Chondrocyte (in vitro differentiated cells): Measurements from ENCODE around the gene LATS1. TPM values are rescaled to one million over a fixed set of nuclear protein-coding genes. Genes with fewer than 3 reads are reported as not detected.

ENCODE experiments used
- DNase-seq: peaks from one replicate; pipeline ENCODE4 v3.0.0; 2021; ENCODE audit warnings: mixed read lengths, low spot score
- H3K27ac Mint-ChIP-seq: one replicate; pipeline ENCODE4 v1.8.0; 2021; ENCODE audit warnings: mild to moderate bottlenecking, moderate library complexity, mixed read lengths; ENCODE audit not compliant: unreplicated experiment
- H3K27me3 Mint-ChIP-seq: 2 replicates; pipeline ENCODE4 v1.8.0; 2021; ENCODE audit warnings: low read depth, mixed read lengths
- H3K36me3 Mint-ChIP-seq: 2 replicates; pipeline ENCODE4 v1.8.0; 2021; ENCODE audit warnings: low read depth, mixed read lengths
- H3K4me1 Mint-ChIP-seq: 2 replicates; pipeline ENCODE4 v1.8.0; 2021; ENCODE audit warnings: low read depth, mild to moderate bottlenecking, mixed read lengths
- H3K4me3 Mint-ChIP-seq: one replicate; pipeline ENCODE4 v1.8.0; 2021; ENCODE audit warnings: mild to moderate bottlenecking, moderate library complexity, mixed read lengths; ENCODE audit not compliant: unreplicated experiment
- H3K9me3 Mint-ChIP-seq: 2 replicates; pipeline ENCODE4 v1.8.0; 2021; ENCODE audit warnings: low read depth, mixed read lengths
- CTCF ChIP-seq: fragments of 200-600 bp; sonication (generic); IDR thresholded peaks from 2 replicates; pipeline ENCODE4 v1.5.0; 2021; ENCODE audit warnings: antibody characterized with exemption, mild to moderate bottlenecking, moderate library complexity
- total RNA-seq: library from RNA; stranded (reverse); gene quantifications from 3 replicates; pipeline ENCODE4 v1.2.1, GENCODE V29; 2021

LATS1 gene
- total RNA-seq, 1 donor from 2014 or later = 32.3 TPM

DNA sequence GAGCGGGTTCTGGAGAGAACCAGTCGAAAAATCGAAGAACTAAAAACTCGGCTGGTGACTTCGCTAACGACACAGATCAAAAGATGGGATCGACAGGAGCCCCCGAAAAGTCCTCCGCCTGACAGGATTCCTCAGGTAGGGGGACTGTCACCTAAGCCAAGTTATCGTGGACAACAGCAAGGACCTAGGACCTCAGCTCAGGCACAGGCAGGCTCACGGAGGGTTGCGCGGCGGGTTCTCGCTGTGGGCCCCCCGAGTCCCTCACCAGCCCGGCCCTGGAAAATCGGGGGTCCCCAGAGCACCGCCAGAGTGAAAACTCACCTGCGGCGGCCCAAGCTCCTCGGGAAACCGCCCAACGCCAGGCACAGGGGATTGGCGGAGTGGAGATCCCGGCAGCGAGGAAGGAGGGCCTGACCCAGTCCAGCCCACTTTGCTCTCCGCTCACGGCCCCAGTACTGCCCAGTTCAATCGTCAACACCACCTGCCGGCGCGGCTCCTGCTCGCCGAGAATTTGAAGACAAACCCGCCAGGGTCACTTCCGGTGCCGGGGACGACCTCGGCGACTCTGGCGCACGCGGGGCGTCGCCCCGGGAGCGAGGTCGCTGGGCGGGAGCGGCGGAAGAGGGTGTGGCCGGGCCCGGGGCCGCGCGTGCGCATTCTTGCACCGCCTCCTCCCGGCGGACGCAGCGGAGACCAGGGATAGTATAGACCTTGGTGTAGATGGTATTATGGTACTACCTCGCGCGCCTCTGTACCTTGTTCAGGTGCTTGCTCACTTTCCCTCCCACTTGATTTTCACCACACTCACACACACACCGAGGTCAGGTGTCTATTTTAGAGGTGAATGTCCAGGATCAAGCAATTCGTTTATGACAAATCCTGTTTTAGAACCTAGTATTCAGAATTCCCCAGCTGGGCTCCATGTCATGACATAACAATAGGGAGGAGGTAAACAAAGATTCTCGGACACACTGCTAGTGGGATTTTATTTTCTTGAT lies 69.5 kb downstream of the LATS1 start, which contains the start of gene KATNA1:
KATNA1 (minus strand) TSS at position 567 of the 998 bp plus-strand sequence. CDS start 10,167 bp downstream, outside the sequence.
- Mint-ChIP-seq H3K27me3 (no peaks in the 10 kb centered on the region), H3K27ac (peak within 1 kb of the TSS; percentile 82), H3K36me3 (no peaks in the 10 kb centered on the region), H3K4me3 (peak within 1 kb of the TSS; percentile 88), H3K9me3 (no peaks in the 10 kb centered on the region), H3K4me1 (peaks cover 23% of the 10 kb centered on the region)
- peak; percentile 18 for TF ChIP-seq CTCF
- DNase-seq = no peak

DNA sequence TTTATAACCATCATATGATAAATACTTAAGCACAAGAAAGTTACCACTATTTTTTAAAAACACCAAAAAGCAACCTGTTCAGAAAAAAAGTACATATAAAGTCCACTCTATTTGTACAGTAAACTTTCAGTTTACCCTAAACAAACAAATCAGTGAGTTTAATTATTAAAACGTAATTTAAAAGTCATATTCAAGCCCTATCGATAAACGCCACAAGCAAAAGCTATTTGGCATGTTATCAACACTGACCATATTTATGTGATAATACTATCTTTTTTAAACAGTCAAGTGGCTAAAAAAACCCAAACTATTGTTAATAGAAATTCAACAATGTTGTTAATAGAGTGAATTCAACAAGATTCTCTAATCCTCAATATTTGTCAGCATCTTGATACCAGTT lies 71.3 kb downstream of the LATS1 start:
- no peak for DNase-seq
- Mint-ChIP-seq H3K36me3 (no peaks in the 10 kb centered on the region), H3K27me3 (no peaks in the 10 kb centered on the region), H3K9me3 (no peaks in the 10 kb centered on the region), H3K4me3 (peak overlapping the region; percentile 4), H3K4me1 (peaks cover 25% of the 10 kb centered on the region), H3K27ac (no peak overlapping the region)
- no peak for TF ChIP-seq CTCF

GRCh38 chr6:149642829-149643580 lies 74.9 kb downstream of the LATS1 start:
- no peak for DNase-seq
- Mint-ChIP-seq H3K27ac (no peak overlapping the region), H3K27me3 (no peaks in the 10 kb centered on the region), H3K4me1 (peaks cover 20% of the 10 kb centered on the region), H3K9me3 (no peaks in the 10 kb centered on the region), H3K36me3 (peaks cover 4% of the 10 kb centered on the region), H3K4me3 (no peak overlapping the region)
- TF ChIP-seq CTCF = no peak

- no peak for DNase-seq
- Mint-ChIP-seq H3K4me1 (no peaks in the 10 kb centered on the region), H3K27me3 (no peaks in the 10 kb centered on the region), H3K27ac (no peak overlapping the region), H3K9me3 (no peaks in the 10 kb centered on the region), H3K36me3 (peaks cover 4% of the 10 kb centered on the region), H3K4me3 (no peak overlapping the region)
- TF ChIP-seq CTCF = no peak
These were observed 81.8 kb downstream of the LATS1 start for GRCh38 chr6:149636124-149636523.

DNA sequence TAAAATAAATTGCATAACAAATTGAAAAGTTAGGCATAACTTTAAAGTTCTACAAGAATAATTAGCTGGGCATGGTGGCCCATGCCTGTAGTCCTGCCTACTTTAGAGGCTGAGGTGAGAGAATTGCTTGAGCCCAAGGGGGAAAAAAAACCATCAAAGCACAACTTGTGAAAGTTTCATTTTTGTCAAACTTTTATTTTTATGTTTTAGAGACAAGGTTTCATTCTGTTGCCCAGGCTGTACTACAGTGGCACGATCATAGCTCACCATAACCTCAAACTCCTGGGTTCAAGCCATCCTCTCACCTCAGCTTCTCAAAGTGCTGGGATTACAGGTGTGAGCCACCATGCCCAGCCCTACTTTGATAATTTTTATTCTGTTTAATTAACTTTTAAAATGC lies 83.6 kb downstream of the LATS1 start:
- Mint-ChIP-seq H3K27me3 (no peaks in the 10 kb centered on the region), H3K36me3 (peaks cover 3% of the 10 kb centered on the region), H3K9me3 (no peaks in the 10 kb centered on the region), H3K4me1 (no peaks in the 10 kb centered on the region), H3K27ac (no peak overlapping the region), H3K4me3 (no peak overlapping the region)
- no peak for DNase-seq
- TF ChIP-seq CTCF = no peak
